ENCODE results near the gene SSU72.
"Not testable (repeated sequence)": the region's sequence is repeated elsewhere in the genome, so short reads cannot be mapped to it uniquely, and the experiment has no call there.

Gene SSU72

DNA sequence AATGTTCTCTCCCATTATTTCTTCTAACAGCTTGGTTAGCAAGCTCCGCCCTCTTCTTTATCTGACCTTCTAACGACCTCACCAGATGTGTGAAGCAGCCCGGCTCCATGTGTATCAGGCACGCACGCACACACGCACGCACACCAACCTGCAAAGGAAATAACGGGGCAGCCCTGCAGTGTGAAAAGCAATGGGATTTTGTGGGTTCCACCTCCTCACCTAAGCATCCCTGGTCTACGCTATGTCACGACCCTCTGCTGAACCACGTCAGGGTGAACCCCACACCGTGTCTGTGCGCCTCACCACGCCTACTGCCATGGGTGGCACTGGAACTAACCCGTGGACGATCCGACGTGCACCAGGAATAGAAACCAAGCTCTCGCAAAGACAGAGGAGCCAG, 10.4 kb downstream of the SSU72 start:
- DNase-seq (ENCODE audit: extremely low spot score, insufficient read length, low read depth) (no peak), FAIRE-seq (no peak)

DNA sequence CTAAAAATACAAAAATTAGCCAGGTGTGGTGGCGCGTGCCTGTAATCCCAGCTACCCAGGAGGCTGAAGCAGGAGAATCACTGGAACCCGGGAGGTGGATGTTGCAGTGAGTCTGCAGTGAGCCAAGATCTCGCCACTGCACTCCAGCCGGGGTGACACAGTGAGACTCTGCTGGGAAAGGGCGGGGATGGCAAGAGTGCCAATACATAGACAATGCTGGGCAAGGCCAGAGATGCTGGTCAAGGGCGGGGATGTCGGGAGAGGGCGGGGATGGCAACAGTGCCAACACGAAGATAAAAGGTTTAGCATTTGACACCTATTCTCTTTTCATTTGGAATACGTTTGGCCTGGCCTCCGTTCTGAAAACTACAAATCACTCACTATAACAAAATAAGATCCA, 11.0 kb downstream of the SSU72 start:
- FAIRE-seq (no peak), DNase-seq (ENCODE audit: extremely low spot score, insufficient read length, low read depth) (no peak)

DNA sequence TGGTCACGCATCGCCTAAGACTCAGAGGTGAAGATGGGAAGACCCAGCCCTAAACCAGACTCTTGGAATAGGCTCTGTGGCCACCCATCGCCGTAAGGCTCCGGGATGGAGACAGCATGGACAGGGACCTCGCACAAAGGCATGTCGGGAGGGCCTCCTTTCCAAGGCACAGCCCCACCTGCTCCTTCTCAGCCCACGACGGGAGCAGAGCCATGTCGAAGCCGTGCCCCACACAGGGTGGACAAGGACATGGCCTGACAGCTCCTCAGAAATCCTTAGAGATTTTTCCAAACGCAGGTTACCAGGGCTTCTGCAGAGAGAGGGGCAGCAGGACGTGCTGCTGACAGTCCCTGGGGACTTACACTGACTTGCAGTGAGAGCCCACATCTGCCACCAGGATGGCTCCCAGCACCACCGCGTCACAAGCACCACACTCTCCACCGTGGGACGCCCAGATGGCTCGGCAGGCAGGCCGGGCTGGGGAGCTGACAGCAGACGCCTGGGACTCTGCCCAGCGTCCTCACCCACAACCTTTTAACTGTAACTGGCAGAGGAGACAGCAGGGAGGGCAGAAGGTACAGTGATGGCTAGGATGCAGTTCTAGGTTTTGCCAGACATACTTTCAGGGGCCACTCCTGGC, 12.0 kb downstream of the SSU72 start:
- no peak for FAIRE-seq
- DNase-seq (ENCODE audit: extremely low spot score, insufficient read length, low read depth) = no peak

DNA sequence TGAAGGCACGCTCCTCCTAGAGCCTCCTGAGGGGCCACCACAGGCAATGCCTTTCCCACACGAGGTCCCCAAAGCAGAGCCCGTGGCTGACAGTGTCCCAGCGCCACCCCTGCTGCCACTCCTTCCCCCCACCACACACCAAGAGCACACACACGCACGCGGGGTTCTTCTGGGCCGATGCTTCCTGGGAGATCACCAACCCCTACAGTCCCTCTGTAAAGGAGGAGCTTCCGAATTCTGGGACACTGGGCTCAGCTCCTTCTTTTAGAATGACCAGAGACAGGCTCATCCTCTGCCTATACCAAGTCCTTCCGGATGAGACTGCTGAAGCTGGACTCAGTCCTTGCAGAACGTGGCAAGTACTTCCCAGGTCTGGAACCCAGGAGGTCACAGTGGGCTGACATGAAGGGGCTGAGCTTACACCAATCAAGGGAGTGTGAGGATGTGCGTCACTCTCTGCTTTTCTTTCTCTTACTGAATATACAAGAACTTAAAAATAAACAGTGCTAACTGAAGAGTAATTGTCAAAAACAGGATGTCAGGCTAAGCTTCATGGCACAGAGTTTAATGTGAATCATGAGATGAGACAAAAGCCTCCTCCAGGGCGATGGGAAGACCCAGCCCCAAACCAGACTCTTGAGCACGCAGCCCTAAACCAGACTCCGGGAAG, 12.7 kb downstream of the SSU72 start:
- DNase-seq (ENCODE audit: extremely low spot score, insufficient read length, low read depth) = no peak
- FAIRE-seq = no peak

DNA sequence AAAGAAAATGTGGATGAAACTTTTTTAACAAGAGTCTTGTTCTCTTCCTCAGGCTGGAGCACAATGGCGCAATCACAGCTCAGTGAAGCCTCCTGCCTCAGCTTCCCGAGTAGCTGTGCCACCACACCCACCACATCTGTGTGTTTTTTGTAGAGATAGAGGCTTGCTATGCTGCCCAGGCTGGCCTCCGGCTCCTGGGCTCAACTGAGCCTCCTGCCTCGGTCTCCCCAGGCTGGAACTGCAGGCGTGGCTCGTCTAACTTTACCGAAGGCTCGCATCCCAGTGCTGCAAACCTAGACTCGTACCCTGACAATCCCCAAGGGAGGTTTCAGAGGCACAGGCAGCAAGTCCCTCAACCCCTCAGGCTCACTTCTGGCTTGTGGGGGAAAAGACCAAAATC, 14.5 kb downstream of the SSU72 start:
- FAIRE-seq (no peak), DNase-seq (ENCODE audit: extremely low spot score, insufficient read length, low read depth) (no peak)

DNA sequence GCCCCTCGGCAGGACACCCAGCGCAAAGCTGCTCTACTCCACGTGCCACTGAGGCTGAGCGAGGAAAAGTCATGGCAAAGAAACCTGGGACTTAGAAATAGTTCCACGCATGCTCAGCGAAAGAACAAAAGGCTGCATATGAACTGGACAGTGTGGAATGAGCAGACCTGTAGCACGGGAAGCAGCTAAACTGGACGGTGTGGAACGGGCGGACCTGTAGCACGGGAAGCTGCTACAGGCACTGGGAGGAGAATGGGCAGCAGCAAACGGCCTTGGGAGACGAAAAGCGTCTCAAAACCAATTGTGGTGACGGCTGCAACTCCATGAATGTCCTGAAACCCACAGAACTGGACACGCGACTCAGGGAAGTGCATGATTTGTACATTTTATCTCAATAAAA, 15.6 kb downstream of the SSU72 start:
- FAIRE-seq (no peak), DNase-seq (ENCODE audit: extremely low spot score, insufficient read length, low read depth) (no peak)

DNA sequence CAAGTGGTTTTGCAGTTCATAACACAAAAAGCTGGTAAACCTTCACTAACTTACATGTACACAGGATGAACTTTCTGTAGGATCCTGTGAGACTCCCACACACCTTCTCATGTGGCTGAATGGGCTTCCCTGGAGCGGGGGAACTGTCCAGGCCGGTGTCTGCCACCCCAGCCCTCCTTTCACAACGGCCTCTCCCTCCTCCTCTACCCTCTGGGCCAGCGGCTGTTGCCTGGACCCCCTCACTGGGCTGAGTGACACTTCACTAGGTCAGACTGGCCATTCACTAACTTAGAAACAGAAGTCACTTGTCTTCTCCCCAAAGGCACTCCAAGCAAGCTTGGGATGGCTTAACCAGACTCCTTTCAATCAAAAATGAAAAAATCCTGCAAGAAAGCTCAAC, 16.1 kb downstream of the SSU72 start:
- DNase-seq (ENCODE audit: extremely low spot score, insufficient read length, low read depth) (no peak), FAIRE-seq (no peak)

DNA sequence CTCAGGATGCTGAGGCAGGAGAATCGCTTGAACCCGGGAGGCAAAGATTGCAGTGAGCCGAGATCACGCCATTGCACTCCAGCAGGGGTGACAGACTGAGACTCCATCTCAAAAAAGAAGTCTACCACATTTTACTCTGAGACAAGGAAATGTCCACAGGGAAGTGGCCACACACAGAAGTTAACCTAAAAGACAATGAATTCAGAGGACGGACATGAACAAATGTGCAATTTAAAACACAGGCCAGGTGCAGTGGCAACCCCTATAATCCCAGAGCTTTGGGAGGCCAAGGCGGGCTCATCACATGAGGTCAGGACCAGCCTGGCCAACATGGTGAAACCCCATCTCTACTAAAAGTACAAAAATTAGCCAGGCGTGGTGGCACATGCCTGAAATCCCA, 17.0 kb downstream of the SSU72 start:
- not testable (repeated sequence) for DNase-seq (ENCODE audit: extremely low spot score, insufficient read length, low read depth); FAIRE-seq

DNA sequence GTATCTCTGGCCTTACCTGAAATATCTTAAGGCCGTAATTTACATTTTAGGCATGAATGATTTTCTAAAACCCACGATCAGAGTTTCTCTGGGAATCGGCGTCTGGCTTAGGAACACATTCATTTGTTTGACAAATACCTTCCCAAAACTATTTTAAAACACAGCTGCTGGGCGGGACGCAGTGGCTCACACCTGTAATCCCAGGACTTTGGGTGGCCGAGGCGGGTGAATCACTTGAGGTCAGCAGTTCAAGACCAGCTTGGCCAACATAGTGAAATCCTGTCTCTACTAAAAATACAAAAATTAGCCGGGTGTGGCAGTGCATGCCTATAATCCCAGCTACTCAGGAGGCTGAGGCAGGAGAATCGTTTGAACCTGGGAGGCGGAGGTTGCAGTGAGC, 17.7 kb downstream of the SSU72 start:
- not testable (repeated sequence) for FAIRE-seq; DNase-seq (ENCODE audit: extremely low spot score, insufficient read length, low read depth)

DNA sequence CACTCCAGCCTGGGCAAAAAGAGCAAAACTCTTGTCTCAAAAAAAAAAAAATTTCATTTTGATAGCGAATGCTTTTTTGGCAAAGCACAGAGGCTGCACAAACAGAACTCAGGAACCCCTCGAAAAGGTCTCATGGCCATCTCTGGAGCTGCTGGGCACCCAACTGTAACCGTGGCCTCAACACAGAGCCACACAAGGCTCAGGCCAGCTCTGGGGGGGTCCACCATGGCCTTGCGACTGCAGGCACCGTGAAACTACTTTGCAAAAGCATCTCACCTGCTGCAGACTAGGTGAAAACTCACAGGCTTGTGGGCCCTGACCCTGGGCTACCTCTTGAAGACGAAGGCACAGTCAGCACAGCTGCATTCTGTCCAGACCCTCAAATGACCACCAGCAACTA, 18.2 kb downstream of the SSU72 start:
- FAIRE-seq = no peak

DNA sequence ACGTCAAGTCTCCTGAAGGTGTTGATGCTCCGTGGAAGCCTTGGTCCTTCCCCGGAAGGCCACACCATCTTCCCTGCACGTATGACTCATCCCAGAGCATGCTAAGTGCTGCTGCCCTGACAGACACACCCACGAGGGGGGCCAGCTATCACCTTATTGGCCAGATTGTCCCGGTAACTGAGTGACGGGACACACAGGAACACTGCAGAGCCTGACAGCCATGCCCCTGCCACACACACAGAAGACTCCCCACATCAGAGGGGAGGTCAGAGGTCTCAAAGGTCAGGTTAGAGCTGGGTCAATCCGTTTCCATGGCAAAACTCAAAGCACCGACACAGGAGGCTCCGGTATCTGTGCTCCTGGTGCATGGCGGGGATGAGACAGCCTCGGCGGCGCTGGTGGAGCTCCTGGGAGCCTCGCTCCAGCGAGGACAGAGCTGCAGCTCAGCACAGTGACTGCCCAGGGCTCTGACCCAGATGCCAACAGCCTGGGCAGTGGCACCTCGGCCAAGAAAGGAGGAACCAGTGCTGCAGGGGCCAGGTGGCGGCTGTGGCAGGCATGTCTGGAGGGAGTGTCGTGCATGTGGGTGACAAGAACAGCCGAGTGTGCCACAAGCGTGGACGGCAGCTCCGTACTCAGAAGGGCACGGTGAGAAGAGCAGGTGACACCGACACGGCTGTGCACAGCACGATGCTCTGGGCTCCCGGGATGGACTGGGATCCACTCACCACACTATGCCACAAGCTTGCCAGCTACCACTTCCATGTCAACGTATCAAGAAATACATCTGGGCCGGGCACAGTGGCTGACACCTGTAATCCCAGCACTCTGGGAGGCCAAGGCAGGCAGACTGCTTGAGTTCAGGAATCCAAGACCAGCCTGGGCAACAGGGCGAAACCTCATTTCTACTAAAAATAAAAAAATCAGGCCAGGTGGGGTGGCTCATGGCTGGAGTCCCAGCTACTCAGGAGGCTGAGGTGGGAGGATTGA, 19.4 kb downstream of the SSU72 start:
- no peak for DNase-seq (ENCODE audit: extremely low spot score, insufficient read length, low read depth)
- FAIRE-seq = no peak

More for the DNA sequence above, 18.2 kb downstream of the SSU72 start:
- no peak for DNase-seq (ENCODE audit: extremely low spot score, insufficient read length, low read depth)

DNA sequence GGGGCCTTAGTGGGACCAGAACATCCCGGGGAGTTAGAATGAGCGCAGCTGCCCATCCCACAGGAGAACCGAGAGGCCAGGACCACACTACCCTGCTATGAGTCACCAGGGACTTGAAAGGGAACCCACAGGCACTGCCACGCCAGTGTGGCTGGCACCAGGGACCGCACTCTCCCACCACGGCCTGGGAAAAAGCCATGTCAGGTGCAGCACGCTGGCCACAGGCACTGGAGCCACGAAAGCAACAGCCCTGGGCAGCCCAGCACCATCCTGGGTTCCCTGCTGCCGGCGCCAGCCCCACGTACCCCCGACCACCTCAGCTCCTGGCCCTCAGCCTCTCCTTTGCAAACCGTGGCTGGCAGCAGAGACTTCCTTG, 20.1 kb downstream of the SSU72 start:
- FAIRE-seq = no peak
- no peak for DNase-seq (ENCODE audit: extremely low spot score, insufficient read length, low read depth)

DNA sequence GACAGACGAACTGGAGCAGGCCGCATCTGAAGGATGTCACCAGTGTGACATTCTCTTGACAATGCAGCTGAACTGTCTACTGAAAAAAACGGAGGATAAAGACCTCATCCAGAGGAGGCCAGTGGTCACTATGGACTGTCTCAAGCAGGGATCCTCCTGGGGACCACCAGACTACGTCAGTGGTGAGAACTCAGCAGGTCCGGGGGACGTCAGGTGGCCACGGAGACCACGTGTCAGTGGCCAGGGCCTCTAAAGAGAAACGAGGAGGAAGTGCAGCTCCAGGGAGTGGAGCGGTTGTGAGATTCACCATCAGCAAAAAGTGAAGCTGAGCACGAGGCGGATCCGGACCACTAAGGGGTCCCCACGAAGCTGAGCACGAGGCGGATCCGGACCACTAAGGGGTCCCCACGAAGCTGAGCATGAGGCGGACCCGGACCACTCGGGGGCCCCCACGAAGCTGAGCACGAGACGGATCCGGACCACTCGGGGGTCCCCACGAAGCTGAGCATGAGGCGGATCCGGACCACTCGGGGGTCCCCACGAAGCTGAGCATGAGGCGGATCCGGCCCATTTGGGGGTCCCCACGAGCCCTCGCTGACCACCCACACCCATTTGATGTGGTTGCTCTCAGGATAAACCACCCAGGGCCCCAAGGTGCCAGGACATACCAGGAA, 20.7 kb downstream of the SSU72 start:
- no peak for FAIRE-seq

DNA sequence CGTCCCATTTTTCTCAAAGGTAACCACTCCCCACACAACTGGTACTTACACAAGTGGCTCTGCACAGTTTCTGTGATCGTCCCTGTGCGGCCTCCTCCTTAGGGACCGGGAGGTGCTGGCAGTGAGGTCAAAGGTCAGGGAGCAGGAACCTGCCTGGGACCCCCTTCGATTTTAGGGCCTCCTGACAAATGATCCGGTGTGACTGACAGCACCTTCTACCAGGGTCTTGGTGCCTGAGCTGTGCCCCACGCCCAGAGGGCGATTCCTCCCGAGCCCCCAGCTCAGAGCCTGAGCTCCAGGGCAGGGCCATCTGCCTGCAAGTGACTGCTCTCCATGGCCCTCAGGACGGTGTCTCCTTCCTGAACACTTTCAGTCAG, 22.4 kb downstream of the SSU72 start:
- FAIRE-seq (no peak), DNase-seq (ENCODE audit: extremely low spot score, insufficient read length, low read depth) (no peak)

More for the DNA sequence above, 20.7 kb downstream of the SSU72 start:
- DNase-seq (ENCODE audit: extremely low spot score, insufficient read length, low read depth) = no peak

DNA sequence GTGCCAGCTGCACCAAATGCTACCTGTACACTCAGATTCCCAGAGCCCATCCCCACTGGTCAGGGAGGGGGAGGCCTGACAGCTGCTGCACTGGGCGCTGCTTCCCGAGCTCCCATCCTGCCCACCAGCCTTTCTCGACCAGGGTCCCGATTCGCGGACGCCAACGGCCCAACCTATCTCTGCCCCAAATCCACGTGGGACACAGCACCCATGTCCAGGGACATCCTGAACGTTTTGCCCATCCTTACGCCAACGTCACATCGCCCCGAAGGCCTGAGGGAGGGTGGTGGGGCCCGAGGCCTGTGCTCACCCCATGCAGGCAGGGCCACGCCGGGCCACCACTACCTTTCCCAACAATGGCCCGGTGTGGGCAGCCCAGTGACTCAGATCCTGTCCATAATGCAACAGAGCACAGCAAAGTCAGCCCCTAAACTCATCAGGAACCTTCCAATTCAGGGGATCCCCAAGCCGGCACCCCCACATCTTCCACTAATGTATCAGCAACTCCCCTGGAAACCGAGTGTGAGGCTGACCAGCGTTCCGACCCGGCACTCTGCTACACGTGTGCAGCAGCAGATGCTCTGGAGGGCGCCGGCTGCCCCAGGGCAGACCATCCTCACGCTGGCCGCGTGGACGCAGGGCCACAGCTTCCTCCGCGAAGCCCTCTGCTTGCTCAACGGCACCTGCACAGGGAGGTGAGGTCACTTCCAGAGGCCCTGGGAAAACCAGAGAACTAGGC, 23.0 kb downstream of the SSU72 start:
- DNase-seq (ENCODE audit: extremely low spot score, insufficient read length, low read depth) (no peak), FAIRE-seq (no peak)

DNA sequence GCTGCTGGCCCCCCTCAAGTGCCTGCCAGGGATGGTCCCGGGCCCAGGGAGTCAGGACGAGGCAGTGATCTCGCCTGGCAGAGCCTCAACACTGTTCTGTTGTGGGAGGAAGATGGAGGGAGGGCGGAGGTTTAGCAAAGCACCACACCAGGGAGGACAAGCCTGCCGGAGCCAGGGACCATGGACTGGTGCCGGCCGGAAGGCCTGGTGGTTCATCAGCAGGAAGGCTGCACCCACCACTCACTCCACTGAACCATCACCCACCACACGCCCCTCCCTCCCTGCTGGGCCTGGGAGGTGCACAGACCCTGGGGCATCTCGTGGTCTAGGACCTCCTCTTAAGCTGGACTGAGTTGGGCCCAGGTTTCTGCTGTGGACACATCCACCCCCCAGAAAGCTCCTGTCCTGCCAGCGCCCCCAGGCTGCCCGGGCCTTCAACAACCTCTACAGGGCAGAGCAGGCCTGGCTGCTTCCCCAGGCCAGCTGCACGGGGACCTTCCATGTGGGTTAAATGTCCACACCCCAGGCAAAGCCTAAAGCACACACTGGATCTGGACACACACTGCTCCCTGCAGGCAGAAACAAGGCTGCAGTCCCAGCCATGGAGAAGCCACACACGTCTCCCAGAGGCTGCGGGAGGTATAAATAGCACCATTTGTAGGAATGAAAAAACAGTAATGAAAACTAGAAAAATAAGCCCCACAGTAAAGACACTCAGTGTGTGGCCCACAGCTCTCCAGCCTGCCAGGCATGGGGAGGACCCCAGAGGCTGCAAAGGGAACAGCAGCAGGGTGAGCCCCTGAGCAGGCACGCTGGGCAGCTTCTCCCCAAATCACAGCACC, 23.9 kb downstream of the SSU72 start:
- no peak for DNase-seq (ENCODE audit: extremely low spot score, insufficient read length, low read depth)
- FAIRE-seq = no peak

DNA sequence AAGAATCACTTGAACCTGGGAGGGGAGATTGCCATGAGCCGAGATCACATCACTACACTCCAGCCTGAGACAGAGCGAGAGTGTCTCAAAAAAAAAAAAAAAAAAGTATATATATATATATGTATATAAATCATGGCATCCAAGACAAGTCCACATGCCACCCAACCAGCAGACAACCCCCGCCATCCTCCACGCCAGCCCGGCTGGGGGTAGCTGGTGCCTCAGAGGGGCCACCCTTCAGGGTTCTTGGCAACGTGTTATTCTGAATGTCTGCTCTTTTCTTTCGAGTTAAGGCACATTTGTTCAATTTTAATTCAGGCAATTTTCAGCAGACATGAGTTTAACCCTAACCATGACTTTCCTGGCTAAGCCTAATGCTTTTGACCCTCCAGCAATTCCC, 24.6 kb downstream of the SSU72 start:
- DNase-seq (ENCODE audit: extremely low spot score, insufficient read length, low read depth) = no peak
- FAIRE-seq = no peak

DNA sequence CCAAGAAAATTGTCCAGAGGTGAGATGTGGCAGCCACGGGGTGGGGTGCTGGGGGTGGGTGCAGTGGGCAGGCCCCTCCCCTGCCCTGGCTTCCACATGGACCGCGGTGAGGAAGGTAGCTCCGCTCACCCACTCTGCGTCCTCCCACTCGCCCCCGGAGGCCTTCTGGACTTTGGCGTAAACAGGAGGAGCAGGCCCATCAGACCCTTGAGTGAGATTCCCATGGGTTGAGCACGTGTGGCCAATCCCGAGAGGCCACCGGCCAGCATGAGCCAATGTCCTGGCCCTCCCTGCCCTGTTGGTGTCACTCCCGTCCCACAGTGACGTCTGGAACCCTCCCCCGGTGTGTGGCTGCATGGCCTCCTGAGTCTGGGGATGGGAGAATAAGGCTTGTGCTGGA, 26.1 kb downstream of the SSU72 start:
- DNase-seq (ENCODE audit: extremely low spot score, insufficient read length, low read depth) = no peak
- no peak for FAIRE-seq

DNA sequence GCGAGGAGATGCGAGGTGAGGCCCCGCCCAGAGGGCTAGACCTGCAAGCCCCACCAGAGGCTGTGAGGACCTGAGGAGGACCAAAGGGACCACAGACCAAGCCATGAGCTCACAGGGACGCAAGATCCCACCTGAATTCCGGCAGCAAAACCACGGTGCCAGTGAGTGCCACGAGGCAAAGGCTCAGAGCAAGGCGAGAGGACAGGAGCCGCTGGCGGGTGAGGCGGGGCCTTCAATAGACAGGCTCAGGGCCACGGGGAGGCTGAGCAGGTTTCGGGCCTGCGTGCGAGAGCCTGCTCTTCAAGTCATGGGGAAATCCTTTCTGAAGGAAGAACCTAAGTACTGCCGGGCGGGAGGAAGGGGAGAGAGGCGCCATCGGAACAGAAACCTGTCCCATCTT, 27.2 kb downstream of the SSU72 start:
- DNase-seq (ENCODE audit: extremely low spot score, insufficient read length, low read depth) (no peak), FAIRE-seq (no peak)

All from GM18507 (cell line).